ENCODE results near the gene UBXN2A.
"Not testable (repeated sequence)": the region's sequence is repeated elsewhere in the genome, so short reads cannot be mapped to it uniquely, and the experiment has no call there.

UBXN2A gene

DNA sequence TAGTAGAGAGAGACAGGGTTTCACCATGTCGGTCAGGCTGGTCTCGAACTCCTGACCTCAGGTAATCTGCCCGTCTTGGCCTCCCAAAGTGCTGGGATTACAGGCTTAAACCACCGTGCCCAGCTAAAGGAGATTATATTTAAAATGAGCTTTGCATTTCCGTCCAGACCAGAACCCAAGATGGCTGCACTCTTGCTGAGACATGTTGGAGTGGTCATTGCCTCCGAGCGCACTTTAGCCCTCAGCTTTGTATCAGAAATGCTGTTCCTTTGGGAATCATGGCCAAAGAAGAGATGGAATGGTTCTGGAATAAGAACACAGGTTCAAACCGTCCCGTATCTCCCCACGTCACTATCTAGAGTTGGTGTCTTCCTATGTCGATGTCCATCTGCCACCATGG, 3.4 kb downstream of the UBXN2A start:
- DNase-seq: no peak

GRCh38 chr2:23944527-23944926, 4.3 kb downstream of the UBXN2A start:
- DNase-seq: no peak

- no peak for DNase-seq
Observed at GRCh38 chr2:23944976-23945375, 4.7 kb downstream of the UBXN2A start.

- no peak for DNase-seq
Observed at GRCh38 chr2:23947350-23947749, 7.1 kb downstream of the UBXN2A start.

DNA sequence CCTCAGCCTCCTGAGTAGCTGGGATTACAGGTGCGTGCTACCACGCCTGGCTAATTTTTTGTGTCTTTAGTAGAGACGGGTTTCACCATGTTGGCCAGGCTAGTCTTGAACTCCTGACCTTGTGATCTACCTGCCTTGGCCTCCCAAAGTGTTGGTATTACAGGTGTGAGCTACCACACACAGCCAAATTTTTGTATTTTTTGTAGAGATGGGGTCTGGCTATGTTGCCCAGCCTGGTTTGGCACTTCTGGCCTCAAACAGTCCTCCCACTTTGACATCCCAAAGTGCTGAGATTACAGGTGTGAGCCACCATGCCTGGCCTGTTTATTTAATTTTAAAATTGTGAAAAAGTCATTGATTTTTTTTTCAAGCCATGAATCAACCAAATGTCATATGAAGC, 12.3 kb downstream of the UBXN2A start:
- DNase-seq: not testable (repeated sequence)

GRCh38 chr2:23953625-23954024, 13.4 kb downstream of the UBXN2A start:
- DNase-seq: no peak

- DNase-seq: no peak
Observed at GRCh38 chr2:23954325-23955014, 14.2 kb downstream of the UBXN2A start.

DNA sequence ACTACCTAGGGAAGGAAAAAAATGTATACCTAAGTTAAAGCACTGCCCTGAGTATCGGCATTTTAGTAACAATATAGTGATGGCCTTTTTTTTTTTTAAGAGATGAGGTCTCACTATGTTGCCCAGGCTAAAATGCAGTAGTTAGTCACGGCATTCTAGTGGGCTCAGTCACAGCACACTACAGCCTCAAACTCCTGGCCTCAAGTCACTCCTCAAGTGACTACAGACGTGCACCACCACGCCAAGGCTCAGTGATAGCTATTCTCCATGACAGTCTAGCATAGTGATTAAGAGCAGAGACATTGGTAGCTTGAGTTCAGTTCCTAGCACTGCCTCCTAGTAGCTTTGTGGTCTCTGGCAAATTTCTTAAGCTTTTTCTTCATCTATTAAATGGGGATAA, 27.6 kb downstream of the UBXN2A start:
- no peak for DNase-seq

GRCh38 chr2:23976883-23977282, 36.6 kb downstream of the UBXN2A start:
- no peak for DNase-seq

- no peak for DNase-seq
Observed at GRCh38 chr2:23988371-23988770, 48.1 kb downstream of the UBXN2A start.

DNA sequence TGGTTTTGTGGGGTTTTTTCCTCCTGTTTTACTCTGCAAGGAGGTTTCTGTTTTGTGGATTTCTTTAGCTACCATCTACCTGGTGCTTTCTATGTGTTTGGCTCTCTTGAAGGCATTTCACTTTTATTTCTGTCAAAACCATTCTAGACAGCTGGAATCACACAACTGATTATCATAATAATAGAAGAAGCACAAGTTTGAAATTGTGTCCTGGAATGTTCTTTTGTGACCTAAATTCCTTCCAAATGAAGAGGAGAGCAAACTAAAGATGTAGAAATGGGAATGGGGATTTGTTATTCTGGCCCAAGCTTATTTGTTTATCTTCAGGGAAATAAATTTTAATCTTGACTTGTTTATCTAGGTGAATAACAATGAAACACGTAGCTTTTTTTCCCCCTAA, 52.7 kb downstream of the UBXN2A start:
- no peak for DNase-seq

- DNase-seq: no peak
Observed at GRCh38 chr2:23993736-23994269, 53.5 kb downstream of the UBXN2A start.

DNA sequence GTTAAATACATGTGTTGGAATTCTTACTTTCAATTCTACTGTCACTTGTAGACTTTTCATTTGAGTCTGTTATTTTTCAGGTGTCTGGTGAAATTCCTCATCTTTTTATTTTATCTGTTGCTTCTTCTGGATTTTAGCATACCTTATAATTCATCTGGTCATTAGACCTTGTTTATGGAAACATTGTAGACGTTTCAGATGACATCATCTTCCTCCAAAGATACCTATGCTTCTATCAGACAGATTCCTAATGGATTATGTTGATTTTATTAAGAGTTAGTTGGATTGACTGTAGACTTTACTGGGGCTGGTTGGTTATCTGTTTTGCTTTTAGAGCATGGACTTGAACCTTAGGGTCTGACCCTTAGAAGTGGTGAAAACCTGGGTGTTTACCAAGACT, 54.3 kb downstream of the UBXN2A start:
- no peak for DNase-seq

- no peak for DNase-seq
Observed at GRCh38 chr2:24007693-24008092, 67.4 kb downstream of the UBXN2A start.

DNA sequence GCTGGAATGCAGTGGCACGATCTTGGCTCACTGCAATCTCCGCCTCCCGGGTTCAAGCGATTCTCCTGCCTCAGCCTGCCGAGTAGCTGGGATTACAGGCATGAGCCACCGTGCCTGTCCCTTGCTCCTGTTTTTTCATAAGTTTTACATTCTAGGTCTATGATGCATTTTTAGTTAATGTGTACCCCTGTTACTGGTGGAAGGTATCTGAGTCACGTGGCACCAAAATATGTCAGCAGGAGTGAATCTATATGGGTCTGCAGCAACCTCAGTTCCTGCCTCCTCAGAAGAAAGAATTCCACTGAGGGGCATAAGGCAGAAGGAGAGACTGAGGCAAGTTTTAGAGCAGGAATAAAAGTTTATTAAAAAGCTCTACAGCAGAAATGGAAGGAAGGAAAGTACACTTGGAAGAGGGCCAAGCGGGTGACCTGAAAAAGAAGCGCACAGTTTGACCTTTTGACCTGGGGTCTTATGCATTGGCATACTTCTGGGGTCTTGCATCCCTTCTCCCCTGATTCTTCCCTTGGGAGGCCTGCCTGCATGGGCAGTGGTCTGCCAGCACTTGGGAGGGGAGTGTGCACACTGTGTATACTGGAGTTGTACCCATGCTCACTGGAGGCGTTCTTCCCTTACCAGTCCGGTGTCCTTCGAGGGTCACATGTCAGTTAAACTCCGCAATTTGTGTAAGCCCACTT, 68.6 kb downstream of the UBXN2A start:
- no peak for DNase-seq

DNA sequence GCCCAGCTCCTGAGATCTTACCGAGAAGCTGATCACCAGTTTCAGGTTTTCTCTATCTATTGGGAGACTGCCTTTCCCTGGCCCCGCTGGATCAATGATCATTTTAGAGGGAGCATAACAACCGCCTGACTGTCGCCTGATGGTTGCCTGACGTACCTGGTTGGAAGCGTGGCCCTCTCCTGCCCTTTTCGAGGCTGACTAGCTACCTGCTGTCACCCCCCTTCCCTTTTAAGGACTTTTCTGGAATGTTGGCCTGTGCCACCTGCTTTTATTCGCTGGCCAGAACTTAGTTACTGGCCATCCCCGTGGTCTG, 69.1 kb downstream of the UBXN2A start:
- DNase-seq: no peak

DNA sequence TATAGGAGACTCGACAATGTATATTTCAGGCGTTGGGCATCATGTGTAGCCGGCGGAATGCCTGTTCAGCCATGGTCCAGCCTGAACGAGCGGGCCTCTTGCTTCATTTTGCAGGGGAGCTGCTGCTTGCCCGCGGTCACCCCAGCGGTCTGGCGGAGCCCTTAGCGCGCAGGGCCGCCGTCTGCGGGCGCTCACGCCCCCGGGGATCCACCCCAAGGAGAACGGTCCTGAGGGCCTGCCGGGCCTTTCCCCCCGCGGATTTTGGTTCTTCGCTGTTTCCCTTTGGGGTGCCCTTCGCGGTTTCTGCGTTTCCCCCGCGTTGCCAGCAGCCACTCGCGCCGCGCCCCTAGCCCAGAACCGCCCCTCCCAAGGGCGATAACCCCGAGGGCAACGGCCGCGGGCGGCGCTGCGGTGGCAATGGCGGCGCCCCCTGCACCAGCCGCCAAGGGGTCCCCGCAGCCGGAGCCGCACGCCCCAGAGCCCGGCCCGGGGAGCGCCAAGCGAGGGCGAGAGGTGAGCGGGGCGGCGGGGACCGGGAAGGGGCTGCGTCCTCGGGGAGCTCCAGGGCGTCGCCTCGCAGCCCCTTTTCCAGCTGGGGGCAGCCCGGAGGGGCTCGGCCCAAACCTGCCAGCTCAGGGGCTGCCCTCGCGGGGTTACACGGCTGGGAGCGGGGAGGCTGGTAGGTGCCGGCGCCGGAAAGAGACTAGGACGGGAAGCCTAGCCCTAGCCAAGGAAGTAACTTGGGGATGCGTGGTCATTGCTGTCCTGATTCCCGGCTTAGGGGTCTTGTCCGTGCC, 69.6 kb downstream of the UBXN2A start, which contains the start of gene MFSD2B:
TSS of gene MFSD2B (plus strand) at position 406 of the 797 bp plus-strand sequence. CDS start at position 418, 12 bp downstream.
- DNase-seq: no peak

DNA sequence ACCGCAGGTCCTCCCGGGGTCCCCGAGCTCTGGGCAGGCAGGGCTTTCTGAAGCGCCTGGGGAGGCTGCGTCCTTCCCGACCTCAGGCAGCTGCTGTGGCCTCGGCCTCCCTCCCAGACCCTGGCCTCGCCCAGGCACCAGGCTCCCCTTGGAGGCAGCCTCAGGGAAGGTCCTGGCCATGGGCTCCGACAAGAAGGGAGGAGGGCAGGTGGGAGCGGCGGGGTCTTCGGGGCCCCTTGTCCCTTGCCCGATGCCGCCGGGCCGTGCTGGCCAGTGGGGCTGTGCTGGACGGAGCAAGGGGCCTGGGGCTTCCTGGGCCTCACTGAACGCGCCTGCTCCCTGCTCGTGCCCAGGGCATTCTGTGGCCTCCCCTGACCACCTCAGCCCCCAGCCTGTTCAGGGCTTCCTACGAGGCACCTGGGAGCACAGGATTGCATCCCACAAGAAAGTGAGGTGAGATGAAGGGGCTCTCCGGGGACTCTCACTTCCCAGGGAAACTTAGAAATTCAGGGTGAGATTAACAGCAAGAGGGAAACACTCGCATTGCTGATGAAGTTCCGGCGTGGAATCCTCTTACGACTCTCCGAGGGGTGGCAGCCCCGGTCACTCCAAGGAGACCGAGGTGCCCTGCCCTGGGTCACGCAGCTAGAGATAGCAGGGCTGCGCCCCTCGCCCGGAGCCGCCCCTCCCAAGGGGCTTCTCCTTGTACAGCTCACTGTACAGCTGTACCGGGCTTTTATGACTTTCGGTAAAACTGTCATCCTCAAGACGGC, 70.4 kb downstream of the UBXN2A start:
- DNase-seq: no peak

GRCh38 chr2:24011250-24012104, 71.2 kb downstream of the UBXN2A start:
- DNase-seq: no peak

- DNase-seq: no peak
Observed at GRCh38 chr2:24012521-24013188, 72.4 kb downstream of the UBXN2A start.

DNA sequence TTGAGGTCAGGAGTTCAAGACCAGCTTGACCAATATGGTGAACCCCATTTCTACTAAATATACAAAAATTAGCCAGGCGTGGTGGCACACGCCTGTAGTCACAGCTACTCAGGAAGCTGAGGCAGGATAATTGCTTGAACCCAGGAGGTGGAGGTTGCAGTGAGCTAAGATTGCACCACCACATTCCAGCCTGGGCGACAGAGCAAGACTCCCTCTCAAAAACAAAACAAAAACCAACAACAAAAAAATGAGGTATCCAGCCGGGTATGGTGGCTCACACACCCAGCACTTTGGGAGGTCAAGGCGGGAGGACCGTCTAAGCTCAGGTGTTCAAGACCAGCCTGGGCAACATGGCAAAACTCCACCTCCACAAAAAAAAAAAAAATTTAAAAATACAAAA, 74.6 kb downstream of the UBXN2A start:
- not testable (repeated sequence) for DNase-seq
